A673 (cell line): Measurements from ENCODE around the gene CLDN16. TPM values are rescaled to one million over a fixed set of nuclear protein-coding genes. Genes with fewer than 3 reads are reported as not detected.

Experiments used
- Bru-seq: library from RNA; stranded (reverse); fragments of 400-500 nt; gene quantifications from one replicate; lab custom pipeline; 2021; lab: Mats Ljungman, UMichigan
- BruChase-seq, 2 experiments: library from RNA; stranded (reverse); fragments of 400-500 nt; gene quantifications; one replicate each; lab custom pipeline; 2021; lab: Mats Ljungman, UMichigan
- BruUV-seq: library from RNA; stranded (reverse); fragments of 400-500 nt; replicated peaks from 2 replicates; lab custom pipeline; 2021; lab: Mats Ljungman, UMichigan
- CTCF ChIA-PET: fragments of 300-600 bp; sonication (Branson Sonifier 250); formaldehyde crosslinking; loops from one replicate; lab custom pipeline; 2022; ENCODE audit warnings: antibody characterized with exemption; lab: Charles Lee
- POLR2A ChIA-PET: fragments of 300-600 bp; sonication (Branson Sonifier 250); formaldehyde crosslinking; loops from one replicate; lab custom pipeline; 2022; ENCODE audit warnings: antibody characterized with exemption; ENCODE audit not compliant: low non-redundant PET; lab: Charles Lee
- DNase-seq: peaks from one replicate; pipeline ENCODE4 v3.0.0-alpha.2; 2015; ENCODE audit warnings: low spot score
- H3K27ac ChIP-seq: fragments of 200-600 bp; sonication (generic); 2 replicates; pipeline ENCODE4 v1.5.1; 2016; ENCODE audit warnings: mixed run types, low read depth, mild to moderate bottlenecking, mixed read lengths, antibody characterized with exemption, low read length; ENCODE audit not compliant: poor library complexity, severe bottlenecking
- H3K27me3 ChIP-seq: fragments of 200-600 bp; sonication (generic); replicated peaks from 2 replicates; pipeline ENCODE4 v1.6.1; 2017; ENCODE audit warnings: mixed run types, low read depth, mild to moderate bottlenecking, mixed read lengths, antibody characterized with exemption, low read length; ENCODE audit not compliant: insufficient read depth, poor library complexity
- H3K36me3 ChIP-seq: fragments of 200-600 bp; sonication (generic); 2 replicates; pipeline ENCODE4 v1.6.1; 2016; ENCODE audit warnings: mixed run types, mild to moderate bottlenecking, mixed read lengths, antibody characterized with exemption, low read length; ENCODE audit not compliant: insufficient read depth, poor library complexity, severe bottlenecking
- H3K4me1 ChIP-seq: fragments of 200-600 bp; sonication (generic); 2 replicates; pipeline ENCODE4 v1.6.1; 2017; ENCODE audit warnings: mixed run types, mild to moderate bottlenecking, mixed read lengths, antibody characterized with exemption, low read length; ENCODE audit not compliant: insufficient read depth, poor library complexity, severe bottlenecking
- H3K4me3 ChIP-seq: fragments of 200-600 bp; sonication (generic); 2 replicates; pipeline ENCODE4 v1.5.1; 2016; ENCODE audit warnings: low read depth, mixed run types, mild to moderate bottlenecking, mixed read lengths, low read length; ENCODE audit not compliant: poor library complexity, severe bottlenecking
- H3K9me3 ChIP-seq: fragments of 200-600 bp; sonication (generic); 2 replicates; pipeline ENCODE4 v1.6.1; 2016; ENCODE audit warnings: mixed run types, low read depth, mild to moderate bottlenecking, mixed read lengths, antibody characterized with exemption, low read length; ENCODE audit not compliant: poor library complexity, severe bottlenecking
- CTCF ChIP-seq: fragments of 300-800, 200-600 bp; sonication (generic); conservative IDR thresholded peaks from 2 replicates; pipeline ENCODE4 v1.5.1; 2017; ENCODE audit warnings: low read depth, mild to moderate bottlenecking, antibody characterized with exemption, low read length, moderate library complexity, mixed read lengths
- EZH2 ChIP-seq: fragments of 200-600 bp; sonication (generic); IDR thresholded peaks from 2 replicates; pipeline ENCODE4 v1.6.1; 2017; ENCODE audit warnings: borderline replicate concordance, low read depth, mild to moderate bottlenecking, mixed read lengths, antibody characterized with exemption, low read length; ENCODE audit not compliant: poor library complexity, severe bottlenecking
- intact Hi-C: fragments of 100-400 bp; cut with micrococcal nuclease; formaldehyde crosslinking; loops from one replicate; pipeline ENCODE4 v1.10.0; 2022; ENCODE audit not compliant: unreplicated experiment
- long read RNA-seq: library from polyadenylated mRNA; stranded (forward); transcript quantifications from one replicate; pipeline ENCODE4 v2.0.0, GENCODE V29; 2022
- total RNA-seq: library from RNA; stranded (reverse); gene quantifications from 2 replicates; pipeline ENCODE4 v1.2.3, GENCODE V29; 2021

Gene CLDN16
- total RNA-seq (0.09 and 0.50 TPM in 2 replicates), Bru-seq, nascent RNA (percentile 23 among the genes with signal in this experiment), BruChase-seq, experiment 1, labeled RNA remaining after a 2-hour chase (percentile 26 among the genes with signal in this experiment), BruChase-seq, experiment 2, labeled RNA remaining after a 6-hour chase (percentile 21 among the genes with signal in this experiment)
- long read RNA-seq, partial matches to known transcripts, result 0 of 2 reads
- long read RNA-seq, other reads (novel, unspliced or antisense), result 2 of 2 reads

GRCh38 chr3:190387578-190388213 is at the start of gene CLDN16:
Gene CLDN16 (plus strand): TSS chr3:190388163. CDS start chr3:190388330, 167 bp downstream.
- peaks cover 49% of the 10 kb centered on the region for H3K4me1 ChIP-seq
- no peak for DNase-seq
- no peaks in the 10 kb centered on the region for H3K9me3 ChIP-seq
- H3K36me3 ChIP-seq, result no peaks in the 10 kb centered on the region
- peak within 1 kb of the TSS; percentile 66 for H3K27ac ChIP-seq
- H3K4me3 ChIP-seq, result no peak within 1 kb of the TSS
- no peak for TF ChIP-seq EZH2
- no peak for TF ChIP-seq CTCF
- CTCF ChIA-PET, result no interaction called here
- intact Hi-C loops, result no loop called here
- POLR2A ChIA-PET, result no interaction called here
- BruUV-seq, result no TSS peak
- H3K27me3 ChIP-seq, result no peaks in the 10 kb centered on the region

- no peaks in the 10 kb centered on the region for H3K36me3 ChIP-seq
- ChIA-PET CTCF (interaction anchor here (1.5 kb wide), 1 partner anchor 45 kb away, joined by 3 read pairs; no protein-coding TSS in a partner anchor), POLR2A (interaction anchor here (1.7 kb wide), 1 partner anchor 16 kb away, joined by 8 read pairs; the partner anchor contains the start of gene CLDN1)
- H3K9me3 ChIP-seq, result peaks cover 7% of the 10 kb centered on the region
- no TSS peak for BruUV-seq
- H3K4me1 ChIP-seq, result peaks cover 28% of the 10 kb centered on the region
- H3K27ac ChIP-seq, result peak overlapping the region; percentile 75
- H3K27me3 ChIP-seq, result no peaks in the 10 kb centered on the region
- no peak overlapping the region for H3K4me3 ChIP-seq
- peak; percentile 85 for DNase-seq
- TF ChIP-seq EZH2 (no peak), CTCF (no peak)
- intact Hi-C loops, result loop anchor here (10.0 kb wide), 1 partner anchor 234 kb away; no protein-coding TSS in a partner anchor
Measured at GRCh38 chr3:190338717-190339116, 49.2 kb upstream of the CLDN16 start.

GRCh38 chr3:190339130-190339529 is 48.8 kb upstream of the CLDN16 start:
- BruUV-seq, result no TSS peak
- ChIA-PET CTCF (interaction anchor here (1.5 kb wide), 1 partner anchor 45 kb away, joined by 3 read pairs; no protein-coding TSS in a partner anchor), POLR2A (interaction anchor here (0.6 to 1.7 kb wide), 2 partner anchors 17 to 377 kb away, joined by 4 to 8 read pairs; partner anchors contain the start of gene CLDN1)
- TF ChIP-seq EZH2 (no peak), CTCF (peak; percentile 51)
- Histone ChIP-seq H3K27ac (peak overlapping the region; percentile 75), H3K36me3 (no peaks in the 10 kb centered on the region), H3K9me3 (peaks cover 7% of the 10 kb centered on the region), H3K27me3 (no peaks in the 10 kb centered on the region), H3K4me1 (peaks cover 28% of the 10 kb centered on the region), H3K4me3 (no peak overlapping the region)
- peak; percentile 95 for DNase-seq
- intact Hi-C loops, result loop anchor here (10.0 kb wide), 1 partner anchor 234 kb away; no protein-coding TSS in a partner anchor
